SH-SY5Y (cell line): ENCODE measurements around the gene RFWD3.

Experiments used
- GATA2 ChIP-seq: IDR thresholded peaks from 2 replicates; pipeline ENCODE4 v1.6.1; 2011; ENCODE audit warnings: mild to moderate bottlenecking, low read depth, low read length
- GATA3 ChIP-seq: IDR thresholded peaks from 2 replicates; pipeline ENCODE4 v1.6.1; 2011; ENCODE audit warnings: low read depth, mild to moderate bottlenecking, low read length, moderate library complexity

DNA sequence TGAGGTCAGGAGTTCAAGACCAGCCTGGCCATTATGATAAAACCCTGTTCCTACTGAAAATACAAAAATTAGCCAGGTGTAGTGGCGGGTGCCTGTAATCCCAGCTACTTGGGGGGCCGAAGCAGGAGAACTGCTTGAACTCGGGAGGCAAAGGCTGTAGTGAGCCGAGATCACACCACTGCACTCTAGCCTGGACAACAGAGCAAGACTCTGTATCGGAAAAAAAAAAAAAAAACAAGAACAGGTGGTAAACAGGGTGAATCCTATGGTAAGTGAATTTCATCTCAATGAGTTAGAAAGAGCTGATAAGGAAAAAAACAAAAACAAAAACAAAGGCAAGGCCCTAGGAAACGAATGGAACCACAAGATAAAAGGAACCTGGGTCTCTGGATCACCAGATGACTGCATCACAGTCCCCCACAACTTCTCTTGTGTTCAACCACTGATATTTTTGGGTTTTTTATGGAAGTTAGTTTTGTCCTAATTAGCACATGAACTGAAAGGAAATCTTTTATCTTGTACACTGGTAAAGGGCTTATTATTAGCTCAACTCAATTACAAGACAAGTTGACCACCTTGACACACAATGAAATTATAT lies 80.7 kb downstream of the RFWD3 start:
- no peak for TF ChIP-seq GATA2
- TF ChIP-seq GATA3: no peak
